Loucy (cell line): ENCODE measurements around the gene HOXC11.

Experiments
- H2AFZ ChIP-seq: fragments of 200-600 bp; sonication (generic); 2 replicates; pipeline ENCODE4 v1.6.0; 2016; ENCODE audit warnings: antibody characterized with exemption, mild to moderate bottlenecking, low read length, moderate library complexity
- H3F3A ChIP-seq: fragments of 200-600 bp; 2 replicates; pipeline ENCODE4 v1.6.0; 2016; ENCODE audit warnings: antibody characterized with exemption, low read depth, mild to moderate bottlenecking
- H3K27me3 ChIP-seq: fragments of 200-600 bp; sonication (generic); 2 replicates; pipeline ENCODE4 v1.6.1; 2014; ENCODE audit warnings: low read length, mild to moderate bottlenecking; ENCODE audit not compliant: insufficient read depth, poor library complexity, severe bottlenecking
- H3K36me3 ChIP-seq: fragments of 200-600 bp; sonication (generic); 2 replicates; pipeline ENCODE4 v1.6.1; 2016; ENCODE audit warnings: low read length; ENCODE audit not compliant: insufficient read depth
- H3K4me1 ChIP-seq: fragments of 200-600 bp; sonication (generic); 2 replicates; pipeline ENCODE4 v1.5.1; 2014; ENCODE audit warnings: low read length, mild to moderate bottlenecking; ENCODE audit not compliant: insufficient read depth, poor library complexity, severe bottlenecking
- H3K4me2 ChIP-seq: fragments of 200-600 bp; sonication (generic); 2 replicates; pipeline ENCODE4 v1.6.0; 2014; ENCODE audit warnings: antibody characterized with exemption, low read length, low read depth, mild to moderate bottlenecking; ENCODE audit not compliant: poor library complexity, severe bottlenecking
- H3K4me3 ChIP-seq: fragments of 200-600 bp; sonication (generic); 2 replicates; pipeline ENCODE4 v1.5.1; 2014; ENCODE audit warnings: low read length, mild to moderate bottlenecking, mixed read lengths; ENCODE audit not compliant: poor library complexity, severe bottlenecking
- H3K79me2 ChIP-seq: fragments of 200-600 bp; sonication (generic); 2 replicates; pipeline ENCODE4 v1.6.1; 2014; ENCODE audit warnings: low read length; ENCODE audit not compliant: insufficient read depth
- H3K9ac ChIP-seq: fragments of 200-600 bp; sonication (generic); 2 replicates; pipeline ENCODE4 v1.6.0; 2014; ENCODE audit warnings: mild to moderate bottlenecking, low read depth, low read length, moderate library complexity; ENCODE audit not compliant: poor library complexity, severe bottlenecking
- H3K9me2 ChIP-seq: fragments of 200-600 bp; sonication (generic); replicated peaks from 2 replicates; pipeline ENCODE4 v1.6.1; 2016; ENCODE audit warnings: low read depth, low read length, mixed read lengths
- H3K9me3 ChIP-seq: fragments of 200-600 bp; sonication (generic); 2 replicates; pipeline ENCODE4 v1.6.1; 2014; ENCODE audit warnings: mild to moderate bottlenecking, antibody characterized with exemption, low read length, low read depth; ENCODE audit not compliant: insufficient read depth
- H4K20me1 ChIP-seq: fragments of 200-600 bp; sonication (generic); 2 replicates; pipeline ENCODE4 v1.6.0; 2014; ENCODE audit warnings: antibody characterized with exemption, low read length, mild to moderate bottlenecking; ENCODE audit not compliant: insufficient read depth, poor library complexity, severe bottlenecking
- CTCF ChIP-seq: fragments of 200-600 bp; sonication (generic); conservative IDR thresholded peaks from 2 replicates; pipeline ENCODE4 v1.5.1; 2014; ENCODE audit warnings: mild to moderate bottlenecking, antibody characterized with exemption, low read length
- EZH2phosphoT487 ChIP-seq: fragments of 200-600 bp; IDR thresholded peaks from 2 replicates; pipeline ENCODE4 v1.6.1; 2018; ENCODE audit warnings: antibody characterized with exemption, mild to moderate bottlenecking, moderate library complexity, borderline replicate concordance

The HOXC11 gene

DNA sequence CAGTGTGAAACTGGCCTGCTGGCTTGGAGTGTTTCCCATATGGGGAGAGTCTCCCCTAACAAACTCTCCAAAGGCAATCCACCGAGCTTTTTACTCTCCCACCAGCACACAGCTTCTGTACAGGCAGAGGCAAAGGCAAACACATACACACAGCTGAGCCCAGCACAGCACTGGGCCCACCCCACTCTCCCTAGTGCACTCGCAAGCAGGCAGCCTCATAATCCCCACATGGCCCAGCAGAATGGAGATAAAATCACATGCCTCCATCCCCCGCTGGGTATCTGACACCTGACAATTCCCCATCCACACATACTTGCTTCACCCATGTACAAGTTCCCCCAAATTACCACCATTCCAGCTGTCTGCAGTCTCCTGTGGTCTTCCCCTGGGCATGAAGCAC is 14.8 kb upstream of the HOXC11 start:
- no peak for TF ChIP-seq EZH2phosphoT487
- TF ChIP-seq CTCF = no peak
- Histone ChIP-seq H3K9me3 (no peaks in the 10 kb centered on the region), H3K9me2 (no peaks in the 10 kb centered on the region), H2AFZ (no peak overlapping the region), H4K20me1 (no peaks in the 10 kb centered on the region), H3K4me3 (no peak overlapping the region), H3K79me2 (no peaks in the 10 kb centered on the region), H3K4me2 (peak overlapping the region; percentile 91), H3K36me3 (no peaks in the 10 kb centered on the region), H3K4me1 (peaks cover 41% of the 10 kb centered on the region), H3K27me3 (no peaks in the 10 kb centered on the region), H3K9ac (peak overlapping the region; percentile 38), H3F3A (0 out of 2 replicates have a peak, but pooled peaks cover 3% of the 10 kb centered on the region)

- H3K27me3 ChIP-seq = no peaks in the 10 kb centered on the region
These were observed 13.6 kb upstream of the HOXC11 start for GRCh38 chr12:53959314-53959713.

DNA sequence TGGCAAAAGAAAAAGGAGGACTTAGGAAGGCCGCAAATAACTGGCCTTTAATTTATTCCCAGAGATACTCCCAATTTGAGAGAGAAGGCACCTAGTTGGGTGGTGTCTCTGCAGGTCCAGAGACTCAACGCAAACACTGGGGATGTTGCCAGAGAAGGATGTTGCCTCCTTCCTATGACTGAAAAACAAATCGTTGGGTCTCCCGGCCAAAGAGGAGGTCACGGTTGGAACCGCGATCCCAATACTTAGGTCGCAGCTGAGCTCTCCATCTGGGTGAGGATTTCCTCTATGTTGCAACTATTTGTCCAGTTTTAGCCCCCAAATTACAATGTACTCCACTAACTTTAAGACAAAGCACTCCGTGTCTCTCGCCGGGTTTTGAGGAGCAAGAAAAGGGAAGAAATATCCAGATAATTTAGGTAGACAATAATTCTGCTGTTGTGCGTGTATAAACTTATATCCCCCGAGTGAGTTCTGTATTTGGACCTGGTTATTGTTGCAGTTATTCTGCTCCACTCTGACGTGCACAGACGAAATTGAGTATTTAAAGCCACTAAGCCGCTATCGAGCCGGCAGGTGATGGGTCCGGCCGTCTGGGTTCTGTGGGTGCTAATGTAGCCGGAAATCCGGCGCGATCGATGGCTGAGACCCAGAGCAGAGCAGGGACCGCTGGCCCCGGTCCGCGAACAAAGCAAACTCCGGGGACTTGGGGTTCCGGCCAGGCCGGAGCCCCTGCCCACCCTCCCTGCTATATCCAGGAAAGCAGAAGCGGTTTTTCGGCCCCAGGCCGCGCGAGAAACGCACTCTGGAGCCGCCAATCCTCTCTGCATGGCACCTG is 12.5 kb upstream of the HOXC11 start:
- Histone ChIP-seq H4K20me1 (no peaks in the 10 kb centered on the region), H3K9me2 (no peaks in the 10 kb centered on the region), H3K4me2 (no peak overlapping the region), H3F3A (0 out of 2 replicates have a peak, but pooled peaks cover 3% of the 10 kb centered on the region), H3K27me3 (no peaks in the 10 kb centered on the region), H3K79me2 (no peaks in the 10 kb centered on the region), H3K9ac (no peak overlapping the region), H3K4me1 (peaks cover 56% of the 10 kb centered on the region), H3K4me3 (no peak overlapping the region), H3K36me3 (no peaks in the 10 kb centered on the region), H2AFZ (no peak overlapping the region), H3K9me3 (no peaks in the 10 kb centered on the region)
- TF ChIP-seq EZH2phosphoT487 (no peak), CTCF (no peak)

More at GRCh38 chr12:53959314-53959713, 13.6 kb upstream of the HOXC11 start:
- Histone ChIP-seq H3F3A (0 out of 2 replicates have a peak, but pooled peaks cover 3% of the 10 kb centered on the region), H2AFZ (no peak overlapping the region), H3K9ac (no peak overlapping the region), H4K20me1 (no peaks in the 10 kb centered on the region), H3K4me3 (no peak overlapping the region), H3K9me2 (no peaks in the 10 kb centered on the region), H3K4me2 (no peak overlapping the region), H3K9me3 (no peaks in the 10 kb centered on the region), H3K36me3 (no peaks in the 10 kb centered on the region), H3K4me1 (peaks cover 47% of the 10 kb centered on the region), H3K79me2 (no peaks in the 10 kb centered on the region)
- TF ChIP-seq CTCF (no peak), EZH2phosphoT487 (no peak)
